Middle frontal gyrus (tissue), 1 donor: ENCODE data around the gene WASF3.

Experiments
- DNase-seq: peaks from one replicate; pipeline ENCODE4 v3.0.0-alpha.2; 2015; ENCODE audit warnings: low spot score; ENCODE audit errors: extremely low spot score

WASF3 gene

GRCh38 chr13:26587251-26587650, 29.8 kb downstream of the WASF3 start:
- no peak for DNase-seq

- DNase-seq, result no peak
These were observed 31.7 kb downstream of the WASF3 start for GRCh38 chr13:26589226-26589625.

GRCh38 chr13:26589754-26590153, 32.3 kb downstream of the WASF3 start:
- no peak for DNase-seq

GRCh38 chr13:26590379-26590778, 32.9 kb downstream of the WASF3 start:
- DNase-seq, result no peak

GRCh38 chr13:26590951-26591350, 33.5 kb downstream of the WASF3 start:
- no peak for DNase-seq

GRCh38 chr13:26591672-26592071, 34.2 kb downstream of the WASF3 start:
- DNase-seq, result no peak

- DNase-seq, result no peak
These were observed 36.2 kb downstream of the WASF3 start for GRCh38 chr13:26593661-26594060.

GRCh38 chr13:26594363-26594762, 36.9 kb downstream of the WASF3 start:
- no peak for DNase-seq

GRCh38 chr13:26596458-26596857, 39.0 kb downstream of the WASF3 start:
- DNase-seq, result no peak

- no peak for DNase-seq
These were observed 41.9 kb downstream of the WASF3 start for GRCh38 chr13:26599403-26599802.

- DNase-seq, result no peak
These were observed 42.4 kb downstream of the WASF3 start for GRCh38 chr13:26599860-26600259.

- DNase-seq, result no peak
These were observed 42.9 kb downstream of the WASF3 start for GRCh38 chr13:26600343-26600742.

GRCh38 chr13:26601669-26602068, 44.2 kb downstream of the WASF3 start:
- no peak for DNase-seq

GRCh38 chr13:26602783-26603182, 45.3 kb downstream of the WASF3 start:
- DNase-seq, result no peak

- DNase-seq, result no peak
These were observed 47.5 kb downstream of the WASF3 start for GRCh38 chr13:26604784-26605545.

GRCh38 chr13:26605845-26606244, 48.4 kb downstream of the WASF3 start:
- no peak for DNase-seq

GRCh38 chr13:26606631-26607030, 49.1 kb downstream of the WASF3 start:
- no peak for DNase-seq

- DNase-seq, result no peak
These were observed 57.2 kb downstream of the WASF3 start for GRCh38 chr13:26614721-26615120.

GRCh38 chr13:26616126-26616525, 58.6 kb downstream of the WASF3 start:
- no peak for DNase-seq

GRCh38 chr13:26618726-26619125, 61.2 kb downstream of the WASF3 start:
- no peak for DNase-seq

GRCh38 chr13:26619358-26619757, 61.9 kb downstream of the WASF3 start:
- DNase-seq, result no peak

- no peak for DNase-seq
These were observed 64.4 kb downstream of the WASF3 start for GRCh38 chr13:26621731-26622401.

- DNase-seq, result no peak
These were observed 65.6 kb downstream of the WASF3 start for GRCh38 chr13:26623125-26623524.
